SK-N-MC (cell line): ENCODE measurements around the gene SLC5A11.

Source experiments
- EZH2 ChIP-seq: fragments of 200-600 bp; sonication (generic); IDR thresholded peaks from one replicate; pipeline ENCODE4 v1.6.1; 2017; ENCODE audit warnings: antibody characterized with exemption
- POLR2AphosphoS5 ChIP-seq: IDR thresholded peaks from 2 replicates; pipeline ENCODE4 v1.6.1; 2012; ENCODE audit warnings: mild to moderate bottlenecking, low read depth, low read length, borderline replicate concordance

- TF ChIP-seq POLR2AphosphoS5 = no peak
- TF ChIP-seq EZH2 = no peak
Measured at GRCh38 chr16:24852281-24852721, 6.5 kb downstream of the SLC5A11 start.
